ENCODE data around the gene TXNDC17. TPM values are rescaled to one million over a fixed set of nuclear protein-coding genes. Genes with fewer than 3 reads are reported as not detected.
"Not testable (repeated sequence)": the region's sequence is repeated elsewhere in the genome, so short reads cannot be mapped to it uniquely, and the experiment has no call there.

TXNDC17 gene
- total RNA-seq, 1 donor from 2014 or later, result 92.7 TPM

DNA sequence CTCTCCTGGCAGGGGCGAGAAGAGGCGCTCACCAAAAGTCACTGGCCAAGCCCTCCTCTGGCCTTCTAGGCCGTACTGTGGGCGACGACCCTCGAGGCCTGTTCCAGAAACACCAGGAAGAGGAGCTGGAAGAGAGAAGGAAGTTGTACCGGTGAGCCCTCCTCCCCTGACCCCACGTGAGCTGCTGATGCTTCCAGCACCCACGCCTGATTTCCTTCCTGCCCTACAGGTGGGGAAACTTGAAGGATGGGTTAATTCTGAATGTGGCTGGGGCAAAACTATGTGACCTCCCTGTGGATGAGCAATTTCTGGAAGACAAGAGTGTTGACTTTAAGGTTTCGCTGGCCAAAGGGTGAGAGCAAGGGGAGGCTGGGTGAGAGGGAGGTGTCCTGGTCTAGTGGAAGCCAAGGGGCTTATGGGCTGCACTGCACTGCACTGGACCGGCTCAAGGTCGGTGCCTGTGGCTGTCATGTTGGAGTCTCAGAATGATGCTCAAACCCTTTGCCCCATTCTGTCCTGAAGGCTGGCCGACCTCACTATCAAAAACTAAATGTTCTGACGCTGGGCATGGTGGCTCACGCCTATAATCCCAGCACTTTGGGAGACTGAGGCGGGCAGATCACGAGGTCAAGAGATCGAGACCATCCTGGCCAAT lies 16.9 kb downstream of the TXNDC17 start:
- peaks cover 52% of the 10 kb centered on the region for H3K27me3 Mint-ChIP-seq (ENCODE audit: low read depth)
- H3K9me3 Mint-ChIP-seq, result no peaks in the 10 kb centered on the region
- no peak for DNase-seq (ENCODE audit: low spot score)
- peaks cover 45% of the 10 kb centered on the region for H3K4me1 Mint-ChIP-seq (ENCODE audit: low read depth)
- no peak overlapping the region for H3K27ac Mint-ChIP-seq
- intact Hi-C loops (cut with micrococcal nuclease), result loop anchor here (10.0 kb wide), 1 partner anchor 97 kb away; the partner anchor contains the start of gene XAF1
- peak overlapping the region; percentile 77 for H3K4me3 Mint-ChIP-seq (ENCODE audit: low read depth)
- peaks cover 6% of the 10 kb centered on the region for H3K36me3 Mint-ChIP-seq (ENCODE audit: low read depth)

DNA sequence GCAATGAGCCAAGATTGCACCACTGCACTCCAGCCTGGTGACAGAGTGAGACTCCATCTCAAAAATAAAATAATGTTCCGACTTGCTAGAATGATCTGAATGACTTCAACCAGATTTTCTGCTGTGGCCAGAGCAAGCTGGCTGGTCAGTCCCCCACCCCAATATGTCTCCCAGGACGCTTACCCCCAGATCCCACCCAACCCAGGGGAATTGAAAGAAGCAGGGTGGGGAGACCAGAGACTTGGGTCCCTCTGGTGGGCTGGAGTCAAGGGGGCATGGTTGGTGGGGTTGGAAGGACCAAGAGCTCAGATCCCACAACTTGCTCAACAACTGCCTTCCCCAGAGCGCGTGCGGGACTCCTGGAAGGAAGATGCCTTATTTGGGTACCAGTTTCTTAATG lies 17.6 kb downstream of the TXNDC17 start:
- peaks cover 43% of the 10 kb centered on the region for H3K4me1 Mint-ChIP-seq (ENCODE audit: low read depth)
- H3K9me3 Mint-ChIP-seq; DNase-seq (ENCODE audit: low spot score); H3K4me3 Mint-ChIP-seq (ENCODE audit: low read depth); H3K27ac Mint-ChIP-seq; H3K36me3 Mint-ChIP-seq (ENCODE audit: low read depth): not testable (repeated sequence)
- peaks cover 52% of the 10 kb centered on the region for H3K27me3 Mint-ChIP-seq (ENCODE audit: low read depth)
- intact Hi-C loops (cut with micrococcal nuclease), result loop anchor here (10.0 kb wide), 1 partner anchor 96 kb away; the partner anchor contains the start of gene XAF1

DNA sequence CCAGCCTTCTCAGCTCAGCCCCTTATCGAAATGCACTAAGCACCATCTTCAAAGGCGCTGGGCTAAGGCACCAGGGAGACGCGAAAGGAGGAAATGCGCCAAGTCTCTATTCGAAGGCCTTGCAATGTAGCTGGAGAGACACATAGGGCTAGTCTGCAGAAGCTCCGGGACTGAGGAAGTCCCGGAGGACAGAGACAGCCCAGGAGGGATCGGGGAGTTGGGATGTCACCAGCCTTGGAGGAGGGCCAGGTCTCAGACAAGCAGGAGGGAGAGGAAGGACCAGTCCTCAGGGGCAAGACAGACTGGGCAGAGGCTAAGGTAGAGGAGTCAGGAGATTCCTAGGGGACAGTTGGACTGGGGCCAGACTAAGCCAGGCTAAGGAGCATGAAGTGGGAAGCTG lies 19.2 kb downstream of the TXNDC17 start:
- Mint-ChIP-seq H3K4me1 (ENCODE audit: low read depth) (peaks cover 35% of the 10 kb centered on the region), H3K27me3 (ENCODE audit: low read depth) (peaks cover 42% of the 10 kb centered on the region), H3K9me3 (no peaks in the 10 kb centered on the region), H3K36me3 (ENCODE audit: low read depth) (peaks cover 3% of the 10 kb centered on the region), H3K4me3 (ENCODE audit: low read depth) (no peak overlapping the region), H3K27ac (no peak overlapping the region)
- intact Hi-C loops (cut with micrococcal nuclease), result loop anchor here (5.0 to 10.0 kb wide), 2 partner anchors 83 to 235 kb away; no protein-coding TSS in a partner anchor
- no peak for DNase-seq (ENCODE audit: low spot score)

DNA sequence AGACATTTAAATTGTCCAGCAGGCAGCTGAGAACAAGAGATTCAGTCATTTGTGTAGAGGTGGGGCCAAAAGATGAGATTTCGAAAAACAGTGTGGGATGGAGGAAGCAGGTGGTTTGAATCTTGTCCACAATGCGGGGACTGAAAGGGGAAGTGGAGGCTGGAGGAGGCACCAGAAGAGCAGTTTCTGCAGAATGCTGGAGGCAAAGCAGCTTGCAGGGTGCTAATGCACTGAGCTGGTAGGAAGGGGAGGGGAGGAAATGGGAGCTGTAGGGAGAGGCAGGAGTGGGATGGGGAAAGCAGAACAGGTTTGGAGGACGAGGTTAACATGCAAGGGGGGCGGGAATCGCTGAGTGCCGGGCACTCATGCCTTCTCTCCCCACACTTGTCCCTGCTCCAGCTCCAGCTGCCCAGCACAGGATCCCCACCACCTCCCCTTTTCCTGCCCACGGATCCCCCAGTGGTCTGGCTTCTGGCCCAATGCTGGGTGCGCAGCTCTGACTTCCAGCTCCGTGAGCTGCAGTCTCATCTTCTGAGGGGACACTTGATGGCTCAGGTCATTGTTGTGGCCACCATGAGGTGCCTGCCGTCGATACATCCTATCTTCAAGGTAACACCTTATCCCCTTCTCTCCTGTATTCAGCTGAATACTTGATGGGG lies 20.1 kb downstream of the TXNDC17 start:
- H3K4me3 Mint-ChIP-seq (ENCODE audit: low read depth), result peak overlapping the region; percentile 2
- peaks cover 3% of the 10 kb centered on the region for H3K36me3 Mint-ChIP-seq (ENCODE audit: low read depth)
- no peak for DNase-seq (ENCODE audit: low spot score)
- H3K27ac Mint-ChIP-seq, result no peak overlapping the region
- no peaks in the 10 kb centered on the region for H3K9me3 Mint-ChIP-seq
- H3K27me3 Mint-ChIP-seq (ENCODE audit: low read depth), result peaks cover 36% of the 10 kb centered on the region
- intact Hi-C loops (cut with micrococcal nuclease), result loop anchor here (5.0 to 10.0 kb wide), 2 partner anchors 84 to 234 kb away; no protein-coding TSS in a partner anchor
- H3K4me1 Mint-ChIP-seq (ENCODE audit: low read depth), result peaks cover 29% of the 10 kb centered on the region

DNA sequence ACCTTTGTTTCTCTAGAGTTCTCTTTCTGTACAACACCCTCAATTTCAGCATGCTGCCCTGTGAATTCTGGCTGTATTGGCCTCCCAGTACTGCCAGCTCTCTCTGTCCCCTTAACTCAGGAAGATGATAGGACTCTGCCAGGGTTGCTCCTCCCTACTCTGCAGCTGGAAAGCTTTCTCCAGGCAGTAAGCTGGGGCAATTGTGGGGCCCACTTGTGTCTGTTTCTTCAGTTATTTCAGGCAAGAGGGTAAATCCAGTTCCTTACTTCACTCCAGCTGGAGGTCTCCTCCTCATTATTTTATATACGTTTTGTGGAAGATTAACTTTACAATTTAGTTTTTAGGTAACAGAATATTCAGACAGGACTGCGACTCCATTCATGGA lies 20.6 kb downstream of the TXNDC17 start:
- Mint-ChIP-seq H3K9me3 (no peaks in the 10 kb centered on the region), H3K4me3 (ENCODE audit: low read depth) (no peak overlapping the region), H3K4me1 (ENCODE audit: low read depth) (peaks cover 29% of the 10 kb centered on the region), H3K27ac (no peak overlapping the region), H3K27me3 (ENCODE audit: low read depth) (peaks cover 32% of the 10 kb centered on the region), H3K36me3 (ENCODE audit: low read depth) (peaks cover 3% of the 10 kb centered on the region)
- intact Hi-C loops (cut with micrococcal nuclease), result loop anchor here (5.0 to 10.0 kb wide), 2 partner anchors 84 to 233 kb away; no protein-coding TSS in a partner anchor
- no peak for DNase-seq (ENCODE audit: low spot score)

DNA sequence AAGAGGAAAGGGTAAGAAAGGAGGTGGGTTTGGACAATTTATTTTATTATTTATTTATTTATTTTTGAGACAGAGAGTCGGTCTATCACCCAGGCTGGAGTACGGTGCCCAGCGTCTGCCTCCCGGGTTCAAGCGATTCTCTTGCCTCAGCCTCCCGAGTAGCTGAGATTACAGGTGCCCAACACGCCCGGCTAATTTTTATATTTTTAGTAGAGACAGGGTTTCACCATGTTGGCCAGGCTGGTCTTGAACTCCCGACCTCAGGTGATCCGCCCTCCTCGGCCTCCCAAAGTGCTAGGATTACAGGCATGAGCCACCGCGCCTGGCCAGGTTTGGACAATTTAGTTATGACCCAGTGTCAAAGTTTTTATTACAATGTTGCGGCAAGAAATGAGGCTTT lies 22.3 kb downstream of the TXNDC17 start:
- peaks cover 27% of the 10 kb centered on the region for H3K4me1 Mint-ChIP-seq (ENCODE audit: low read depth)
- not testable (repeated sequence) for H3K9me3 Mint-ChIP-seq; DNase-seq (ENCODE audit: low spot score); H3K4me3 Mint-ChIP-seq (ENCODE audit: low read depth); H3K36me3 Mint-ChIP-seq (ENCODE audit: low read depth); H3K27ac Mint-ChIP-seq
- intact Hi-C loops (cut with micrococcal nuclease), result loop anchor here (5.0 to 10.0 kb wide), 2 partner anchors 86 to 232 kb away; no protein-coding TSS in a partner anchor
- peaks cover 34% of the 10 kb centered on the region for H3K27me3 Mint-ChIP-seq (ENCODE audit: low read depth)

DNA sequence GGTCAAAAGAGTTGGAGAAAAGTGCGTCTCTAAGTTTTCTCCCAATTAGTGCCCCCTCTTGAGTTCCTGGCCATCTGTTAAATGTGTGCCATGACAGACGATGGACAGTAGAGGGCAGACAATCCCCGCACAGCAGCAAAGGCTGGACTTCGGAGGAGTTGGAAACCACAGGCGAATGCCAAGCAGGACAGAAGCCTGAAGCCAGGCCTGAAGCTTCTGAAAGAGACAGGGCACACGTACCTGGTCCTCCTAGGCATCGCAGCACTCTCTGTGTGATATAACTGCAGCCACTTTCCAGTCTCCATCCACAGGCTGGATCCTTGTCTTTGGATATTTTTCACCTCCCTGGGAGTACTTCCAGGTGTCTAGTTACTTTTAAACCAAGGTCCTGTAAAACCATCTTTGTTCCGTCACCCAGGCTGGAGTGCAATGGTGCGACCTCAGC lies 25.2 kb downstream of the TXNDC17 start:
- no peaks in the 10 kb centered on the region for H3K36me3 Mint-ChIP-seq (ENCODE audit: low read depth)
- intact Hi-C loops (cut with micrococcal nuclease), result loop anchor here (5.0 to 10.0 kb wide), 2 partner anchors 176 to 229 kb away; no protein-coding TSS in a partner anchor
- H3K27me3 Mint-ChIP-seq (ENCODE audit: low read depth), result peaks cover 24% of the 10 kb centered on the region
- peaks cover 14% of the 10 kb centered on the region for H3K4me1 Mint-ChIP-seq (ENCODE audit: low read depth)
- no peak for DNase-seq (ENCODE audit: low spot score)
- H3K27ac Mint-ChIP-seq, result no peak overlapping the region
- H3K4me3 Mint-ChIP-seq (ENCODE audit: low read depth), result no peak overlapping the region
- no peaks in the 10 kb centered on the region for H3K9me3 Mint-ChIP-seq

DNA sequence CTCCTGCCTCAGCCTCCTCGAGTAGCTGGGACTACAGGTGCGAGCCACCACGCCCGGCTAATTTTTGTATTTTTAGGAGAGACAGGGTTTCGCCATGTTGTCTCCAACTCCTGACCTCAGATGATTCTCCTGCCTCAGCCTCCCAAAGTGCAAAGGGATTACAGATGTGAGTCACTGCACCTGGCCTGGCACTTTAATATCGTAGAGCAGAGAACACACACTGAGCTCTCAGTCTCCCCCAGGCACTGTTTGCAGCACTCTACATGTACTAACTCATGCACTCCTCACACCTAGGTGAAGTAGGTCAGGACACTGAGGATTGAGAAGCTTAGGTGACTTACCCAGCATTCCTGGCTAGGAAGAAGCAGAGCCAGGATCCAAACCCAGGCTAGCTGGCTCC lies 25.7 kb downstream of the TXNDC17 start:
- intact Hi-C loops (cut with micrococcal nuclease), result loop anchor here (5.0 to 10.0 kb wide), 2 partner anchors 176 to 228 kb away; no protein-coding TSS in a partner anchor
- Mint-ChIP-seq H3K4me1 (ENCODE audit: low read depth) (peaks cover 10% of the 10 kb centered on the region), H3K27me3 (ENCODE audit: low read depth) (peaks cover 21% of the 10 kb centered on the region), H3K4me3 (ENCODE audit: low read depth) (no peak overlapping the region), H3K36me3 (ENCODE audit: low read depth) (no peaks in the 10 kb centered on the region), H3K27ac (no peak overlapping the region), H3K9me3 (no peaks in the 10 kb centered on the region)
- DNase-seq (ENCODE audit: low spot score), result no peak

DNA sequence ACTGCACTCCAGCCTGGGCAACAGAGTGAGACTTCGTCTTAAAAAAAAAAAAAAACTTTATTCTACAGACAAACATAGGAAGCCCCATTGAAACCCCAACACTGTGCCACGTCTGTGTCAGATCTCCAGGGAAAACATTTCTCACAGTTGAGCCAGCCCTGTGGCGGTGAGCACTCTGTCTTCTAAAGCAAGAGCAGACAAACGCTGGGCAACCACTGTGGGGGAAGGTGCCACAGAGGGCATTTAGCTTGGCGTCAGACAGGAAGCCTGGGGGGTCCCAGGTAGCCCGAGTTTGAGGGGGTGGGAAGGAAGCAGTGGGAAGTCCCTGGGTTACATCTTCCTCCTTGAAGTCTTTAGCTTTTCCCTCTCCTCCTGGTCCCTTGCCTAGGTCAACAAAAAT lies 26.7 kb downstream of the TXNDC17 start:
- H3K4me1 Mint-ChIP-seq (ENCODE audit: low read depth), result peaks cover 8% of the 10 kb centered on the region

DNA sequence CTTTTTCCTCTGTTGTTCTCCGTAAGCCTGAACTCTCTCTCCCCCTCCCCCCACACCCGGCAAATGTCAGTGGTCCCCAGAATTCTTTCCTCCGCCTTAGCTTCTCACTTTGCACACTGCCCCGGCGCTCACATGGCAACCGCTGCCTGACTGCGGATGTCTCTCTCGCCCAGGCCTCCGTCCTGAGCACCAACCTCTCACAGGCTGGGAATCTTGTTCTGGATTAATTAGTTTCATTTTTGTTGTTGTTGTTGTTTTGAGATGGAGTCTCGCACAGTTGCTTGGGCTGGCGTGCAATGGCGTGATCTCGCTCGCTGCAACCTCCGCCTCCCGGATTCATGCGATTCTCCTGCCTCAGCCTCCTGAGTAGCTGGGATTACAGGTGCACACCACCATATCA lies 27.4 kb downstream of the TXNDC17 start:
- intact Hi-C loops (cut with micrococcal nuclease), result loop anchor here (5.0 to 10.0 kb wide), 2 partner anchors 174 to 227 kb away; no protein-coding TSS in a partner anchor
- Mint-ChIP-seq H3K27ac (no peak overlapping the region), H3K27me3 (ENCODE audit: low read depth) (peaks cover 11% of the 10 kb centered on the region), H3K36me3 (ENCODE audit: low read depth) (no peaks in the 10 kb centered on the region), H3K9me3 (no peaks in the 10 kb centered on the region), H3K4me1 (ENCODE audit: low read depth) (peaks cover 8% of the 10 kb centered on the region), H3K4me3 (ENCODE audit: low read depth) (no peak overlapping the region)
- no peak for DNase-seq (ENCODE audit: low spot score)

More for the DNA sequence above, 26.7 kb downstream of the TXNDC17 start:
- Mint-ChIP-seq H3K27me3 (ENCODE audit: low read depth) (peaks cover 16% of the 10 kb centered on the region), H3K9me3 (no peaks in the 10 kb centered on the region), H3K36me3 (ENCODE audit: low read depth) (no peaks in the 10 kb centered on the region), H3K27ac (no peak overlapping the region), H3K4me3 (ENCODE audit: low read depth) (no peak overlapping the region)
- intact Hi-C loops (cut with micrococcal nuclease), result loop anchor here (5.0 to 10.0 kb wide), 2 partner anchors 175 to 227 kb away; no protein-coding TSS in a partner anchor
- DNase-seq (ENCODE audit: low spot score), result no peak

DNA sequence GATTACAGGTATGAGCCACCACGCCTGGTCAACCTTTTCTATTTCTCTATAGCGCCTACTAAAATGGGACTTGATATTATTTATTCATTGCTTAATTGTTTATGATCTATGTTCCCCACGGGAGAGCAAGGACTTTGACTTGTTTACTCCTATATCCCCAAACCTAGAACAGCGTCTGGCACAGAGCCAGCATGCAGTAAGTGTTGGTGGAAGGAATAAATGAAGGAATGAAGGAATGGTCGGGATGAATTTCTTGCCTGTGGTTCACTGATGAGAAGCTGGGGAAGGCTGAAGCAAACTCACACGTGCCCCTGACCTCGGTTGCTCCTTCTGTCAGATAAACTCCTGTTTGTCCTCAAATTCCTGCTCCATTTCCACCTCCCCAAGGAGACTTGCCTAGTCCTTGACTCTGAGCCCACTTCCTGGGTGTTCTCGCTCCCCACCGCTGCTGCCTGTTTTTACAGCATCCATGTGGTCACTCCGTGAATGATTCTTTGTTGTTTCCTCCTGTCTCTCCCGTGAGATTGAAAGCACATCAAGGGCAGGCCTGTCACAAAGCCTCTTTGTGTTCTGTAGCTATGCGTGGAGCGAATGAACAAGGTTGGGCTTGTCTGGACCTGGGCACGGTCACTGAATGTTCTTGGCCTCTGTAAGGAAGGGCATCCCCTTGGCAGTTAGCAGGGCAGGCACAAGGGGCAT lies 28.0 kb downstream of the TXNDC17 start:
- no peak for DNase-seq (ENCODE audit: low spot score)
- H3K27ac Mint-ChIP-seq, result no peak overlapping the region
- H3K36me3 Mint-ChIP-seq (ENCODE audit: low read depth), result no peaks in the 10 kb centered on the region
- peaks cover 8% of the 10 kb centered on the region for H3K4me1 Mint-ChIP-seq (ENCODE audit: low read depth)
- H3K4me3 Mint-ChIP-seq (ENCODE audit: low read depth), result no peak overlapping the region
- intact Hi-C loops (cut with micrococcal nuclease), result loop anchor here (5.0 to 10.0 kb wide), 2 partner anchors 173 to 226 kb away; no protein-coding TSS in a partner anchor
- peaks cover 11% of the 10 kb centered on the region for H3K27me3 Mint-ChIP-seq (ENCODE audit: low read depth)
- H3K9me3 Mint-ChIP-seq, result no peaks in the 10 kb centered on the region

DNA sequence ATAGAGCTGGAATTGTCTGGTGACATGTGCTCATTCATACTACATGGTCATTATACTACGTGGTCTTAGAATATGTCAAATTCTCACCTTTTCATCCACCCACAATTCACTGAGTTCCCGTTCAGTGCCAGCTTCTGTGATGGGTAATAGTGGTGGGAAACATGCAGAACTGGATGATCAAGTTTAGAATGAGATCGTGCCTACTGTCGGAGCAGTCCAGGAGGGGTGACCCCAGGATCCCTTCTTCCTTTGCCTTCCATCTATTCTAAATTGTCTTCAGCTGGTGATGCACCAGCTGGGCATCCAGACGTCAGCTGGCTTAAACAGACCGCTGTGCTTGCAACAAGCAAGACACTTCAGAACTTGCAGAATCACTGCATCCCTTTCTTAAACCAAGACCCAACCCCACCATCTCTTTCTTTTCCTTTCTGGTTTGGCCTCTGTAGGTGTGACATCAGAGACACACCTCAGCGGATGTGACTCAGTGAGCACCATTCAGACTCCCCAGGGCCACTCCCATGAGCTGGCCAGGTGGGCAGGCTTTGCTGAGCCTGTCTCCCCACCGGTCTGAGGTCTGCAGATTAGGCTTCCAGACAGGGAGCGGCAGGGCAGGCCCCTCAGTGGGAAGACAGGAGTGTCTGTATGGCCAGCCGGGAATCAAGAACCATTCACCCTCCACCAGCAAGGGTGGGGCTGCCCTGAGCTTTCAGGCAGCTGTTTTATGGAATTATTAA lies 28.8 kb downstream of the TXNDC17 start:
- H3K27ac Mint-ChIP-seq, result no peak overlapping the region
- no peaks in the 10 kb centered on the region for H3K9me3 Mint-ChIP-seq
- intact Hi-C loops (cut with micrococcal nuclease), result loop anchor here (5.0 to 10.0 kb wide), 2 partner anchors 173 to 225 kb away; no protein-coding TSS in a partner anchor
- DNase-seq (ENCODE audit: low spot score), result no peak
- no peak overlapping the region for H3K4me3 Mint-ChIP-seq (ENCODE audit: low read depth)
- peaks cover 8% of the 10 kb centered on the region for H3K4me1 Mint-ChIP-seq (ENCODE audit: low read depth)
- H3K36me3 Mint-ChIP-seq (ENCODE audit: low read depth), result no peaks in the 10 kb centered on the region
- peaks cover 11% of the 10 kb centered on the region for H3K27me3 Mint-ChIP-seq (ENCODE audit: low read depth)
